Measurements from ENCODE around the gene TBC1D4.

DNA sequence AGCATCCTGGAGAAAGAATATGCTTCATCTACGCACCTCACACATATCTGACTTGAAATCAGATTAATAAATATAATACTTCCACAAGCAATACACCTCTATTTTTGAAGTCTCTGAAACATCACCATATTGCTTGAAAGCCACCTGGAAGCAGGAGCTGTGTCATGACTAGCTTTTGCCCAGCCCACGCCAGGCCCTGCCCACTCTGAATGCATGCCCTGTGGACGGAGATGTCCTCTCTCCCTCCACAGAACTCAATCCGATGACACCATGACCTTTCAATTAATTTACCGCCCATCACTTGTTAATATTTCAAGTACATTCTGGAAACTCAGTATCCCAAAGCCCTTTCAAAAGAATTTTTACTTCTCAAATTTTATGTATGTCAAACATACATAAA is 108.0 kb downstream of the TBC1D4 start:
- TF ChIP-seq, protein P1, sequence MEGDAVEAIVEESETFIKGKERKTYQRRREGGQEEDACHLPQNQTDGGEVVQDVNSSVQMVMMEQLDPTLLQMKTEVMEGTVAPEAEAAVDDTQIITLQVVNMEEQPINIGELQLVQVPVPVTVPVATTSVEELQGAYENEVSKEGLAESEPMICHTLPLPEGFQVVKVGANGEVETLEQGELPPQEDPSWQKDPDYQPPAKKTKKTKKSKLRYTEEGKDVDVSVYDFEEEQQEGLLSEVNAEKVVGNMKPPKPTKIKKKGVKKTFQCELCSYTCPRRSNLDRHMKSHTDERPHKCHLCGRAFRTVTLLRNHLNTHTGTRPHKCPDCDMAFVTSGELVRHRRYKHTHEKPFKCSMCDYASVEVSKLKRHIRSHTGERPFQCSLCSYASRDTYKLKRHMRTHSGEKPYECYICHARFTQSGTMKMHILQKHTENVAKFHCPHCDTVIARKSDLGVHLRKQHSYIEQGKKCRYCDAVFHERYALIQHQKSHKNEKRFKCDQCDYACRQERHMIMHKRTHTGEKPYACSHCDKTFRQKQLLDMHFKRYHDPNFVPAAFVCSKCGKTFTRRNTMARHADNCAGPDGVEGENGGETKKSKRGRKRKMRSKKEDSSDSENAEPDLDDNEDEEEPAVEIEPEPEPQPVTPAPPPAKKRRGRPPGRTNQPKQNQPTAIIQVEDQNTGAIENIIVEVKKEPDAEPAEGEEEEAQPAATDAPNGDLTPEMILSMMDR (IDR thresholded peaks at IDR 0.05): no peak
- TF ChIP-seq POLR2A (IDR thresholded peaks at IDR 0.05): no peak
